ENCODE measurements around the gene ENAH.
"Not testable (repeated sequence)": the region's sequence is repeated elsewhere in the genome, so short reads cannot be mapped to it uniquely, and the experiment has no call there.

The ENAH gene

DNA sequence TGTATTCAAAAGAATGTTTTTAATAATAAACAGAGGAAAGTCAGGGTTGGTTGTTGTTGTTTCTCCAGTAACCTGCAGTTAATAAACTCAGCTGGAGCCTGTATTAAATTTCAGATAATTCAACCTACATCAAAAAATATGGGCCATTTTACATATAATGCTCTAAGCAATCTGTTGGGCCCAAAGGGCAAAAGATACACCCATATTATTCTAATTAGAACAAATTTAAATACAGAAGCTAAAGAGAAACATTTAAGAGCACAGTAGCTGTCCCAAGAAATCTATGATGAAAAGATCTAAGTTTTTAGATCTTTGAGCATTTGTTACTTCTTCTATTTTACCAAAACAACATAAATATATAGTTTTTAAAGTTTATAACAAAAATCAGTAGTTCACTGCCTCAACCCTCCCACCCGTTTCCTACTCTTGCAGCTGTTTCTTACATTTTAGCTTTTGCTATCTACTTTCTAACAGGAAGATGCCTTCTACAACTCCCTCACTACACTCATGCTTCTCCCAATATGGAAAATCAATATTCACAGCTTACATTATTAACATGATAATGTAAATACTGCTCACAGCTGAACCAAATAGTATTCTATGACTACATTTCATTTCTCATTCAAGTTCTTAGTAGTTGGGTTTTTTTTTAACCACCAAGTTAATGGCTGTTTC lies 130.2 kb downstream of the ENAH start:
- no peak for DNase-seq

DNA sequence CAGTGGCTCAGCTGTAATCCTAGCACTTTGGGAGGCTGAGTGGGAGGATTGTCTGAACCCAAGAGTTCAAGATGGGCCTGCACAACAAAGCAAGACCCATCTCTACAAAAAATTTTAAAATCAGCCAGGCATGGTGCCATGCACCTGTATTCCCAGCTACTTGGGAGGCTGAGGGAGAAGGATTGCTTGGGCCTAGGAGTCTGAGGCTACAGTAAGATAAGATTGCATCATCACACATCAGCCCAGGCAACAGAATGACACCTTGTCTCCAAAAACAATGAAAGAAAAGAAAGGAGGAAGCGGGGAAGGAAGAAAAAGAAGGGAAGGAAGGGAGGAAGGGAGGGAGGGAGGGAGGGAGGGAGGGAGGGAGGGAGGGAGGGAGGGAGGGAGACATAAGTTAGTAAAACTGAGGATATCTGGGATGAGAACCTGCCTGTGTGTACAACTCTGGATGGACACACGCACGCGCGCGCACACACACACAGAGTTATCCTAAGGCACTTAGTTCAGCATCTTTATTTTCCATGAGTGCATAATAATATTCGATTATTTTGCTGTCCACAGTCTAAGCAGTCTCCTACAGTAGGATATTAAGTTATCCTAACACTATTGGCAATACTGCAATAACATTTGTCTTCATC lies 132.2 kb downstream of the ENAH start:
- DNase-seq = no peak

- no peak for DNase-seq
These were observed 133.6 kb downstream of the ENAH start for GRCh38 chr1:225519166-225519863.

DNA sequence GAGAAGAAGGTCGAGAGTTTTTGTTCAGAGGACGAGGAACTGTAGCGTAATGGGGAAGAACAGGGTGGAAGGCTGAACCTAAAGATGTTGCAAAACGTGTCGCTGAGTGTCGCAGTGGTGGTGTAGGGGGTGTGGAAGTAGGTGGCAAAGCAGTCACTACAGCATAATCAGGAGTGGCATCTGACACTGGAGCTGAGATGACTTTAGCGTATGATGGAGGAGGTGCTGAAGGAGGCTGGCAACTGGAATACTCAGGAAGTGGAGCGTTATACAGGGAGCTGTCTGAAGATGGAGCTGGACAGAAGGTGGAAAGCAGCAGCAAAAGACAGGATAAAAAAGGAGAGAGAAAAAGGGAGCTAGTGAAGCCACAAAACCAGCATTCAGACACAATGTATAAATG lies 135.2 kb downstream of the ENAH start:
- DNase-seq = no peak

DNA sequence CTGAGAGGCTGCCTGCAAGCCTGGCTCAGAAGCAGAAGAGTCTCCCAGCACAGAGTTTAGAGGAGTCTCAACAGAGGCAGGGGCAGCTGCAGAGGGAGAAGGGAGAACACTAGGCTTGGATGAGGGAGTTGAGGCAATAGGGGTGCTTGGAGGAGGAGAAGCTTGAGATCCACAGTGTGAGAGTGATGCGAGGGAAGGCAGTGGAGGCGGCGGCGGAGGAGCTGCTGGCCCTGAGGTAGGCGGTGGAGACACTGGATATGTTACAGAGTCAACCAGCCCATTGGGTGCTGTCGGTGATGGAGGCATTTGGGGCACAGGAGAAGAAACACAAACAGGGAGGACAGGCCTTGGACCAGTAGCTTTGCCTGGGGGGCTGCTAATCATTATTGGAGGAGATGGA lies 135.7 kb downstream of the ENAH start:
- DNase-seq = no peak

DNA sequence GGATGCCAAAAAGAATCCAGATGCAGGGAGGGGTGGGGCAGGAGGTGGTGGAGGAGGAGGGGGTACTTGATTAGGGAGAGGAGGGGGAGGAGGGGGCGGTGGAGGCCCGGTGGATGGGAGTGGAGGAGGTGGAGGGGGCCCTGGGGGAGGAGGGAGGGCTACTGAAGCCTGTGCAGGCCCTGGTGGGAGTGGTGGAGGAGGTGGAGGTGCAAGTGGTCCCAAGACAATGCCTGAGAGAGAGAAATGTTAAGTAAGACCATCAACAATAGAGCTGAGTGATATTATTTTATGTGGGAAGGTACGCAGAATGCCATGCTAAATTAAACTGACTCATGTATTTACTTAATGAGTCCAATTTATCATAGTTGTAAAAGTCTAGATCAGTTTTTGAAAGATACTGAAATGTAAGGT lies 138.2 kb downstream of the ENAH start:
- no peak for DNase-seq

GRCh38 chr1:225513576-225513975 lies 139.3 kb downstream of the ENAH start:
- not testable (repeated sequence) for DNase-seq

DNA sequence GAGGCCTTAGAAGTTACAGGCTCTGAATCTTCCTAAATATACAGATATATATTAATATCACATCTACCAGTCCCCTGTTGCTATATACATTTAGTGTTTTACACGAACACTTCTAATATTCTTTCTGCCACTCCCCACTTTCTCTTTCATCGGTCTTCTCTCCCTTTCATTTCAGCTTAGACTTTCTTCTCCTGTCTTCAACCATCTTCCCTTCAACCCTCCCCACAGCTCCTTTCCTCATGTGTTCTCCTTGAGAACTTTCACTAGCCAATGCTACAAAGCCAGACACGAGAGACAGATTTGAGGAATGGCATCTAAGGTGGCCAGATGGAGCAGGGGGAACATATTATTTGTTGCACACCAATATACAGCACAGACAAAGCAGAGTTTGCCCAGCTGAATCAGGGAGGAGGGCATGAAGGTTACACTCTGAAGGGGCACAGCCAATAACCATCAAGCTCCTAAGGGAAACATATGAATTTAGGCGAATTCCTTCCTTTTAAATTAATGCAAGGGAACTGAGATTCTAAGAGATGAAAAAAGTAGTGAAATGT lies 141.0 kb downstream of the ENAH start:
- DNase-seq = no peak

DNA sequence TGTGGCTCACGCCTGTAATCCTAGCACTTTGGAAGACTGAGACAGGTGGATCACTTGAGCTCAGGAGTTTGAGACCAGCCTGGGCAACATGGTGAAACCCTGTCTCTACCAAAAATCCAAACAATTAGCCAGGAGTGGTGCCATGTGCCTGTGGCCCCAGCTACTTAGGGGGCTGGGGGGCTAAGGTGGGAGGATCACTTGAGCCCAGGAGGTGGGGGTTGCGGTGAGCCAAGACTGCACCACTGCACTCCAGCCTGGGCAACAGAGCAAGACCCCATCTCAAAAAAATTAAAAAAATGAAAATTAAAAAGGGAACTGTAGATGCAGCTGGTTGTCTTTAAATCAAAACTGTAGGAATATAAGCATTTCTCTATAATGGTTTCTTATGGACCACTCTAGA lies 142.2 kb downstream of the ENAH start:
- not testable (repeated sequence) for DNase-seq

DNA sequence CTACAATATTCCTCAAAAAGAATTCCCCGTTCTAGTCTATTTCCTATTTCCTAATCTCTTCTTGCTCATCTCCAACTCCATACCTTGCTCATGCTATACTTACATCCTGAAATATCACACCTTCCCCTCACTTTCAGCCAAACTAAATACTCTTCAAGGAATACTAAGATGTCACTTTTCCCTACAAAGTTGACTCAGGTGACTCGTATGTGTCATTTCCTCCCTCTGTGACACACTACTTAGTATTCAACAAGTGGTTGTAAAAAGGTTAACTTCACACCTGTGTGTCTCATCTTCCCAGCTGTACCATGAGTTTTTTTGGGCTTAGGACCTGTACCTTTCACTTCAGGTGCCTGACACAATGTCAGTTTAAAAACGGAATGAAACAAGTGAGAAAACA lies 143.2 kb downstream of the ENAH start:
- DNase-seq = no peak

DNA sequence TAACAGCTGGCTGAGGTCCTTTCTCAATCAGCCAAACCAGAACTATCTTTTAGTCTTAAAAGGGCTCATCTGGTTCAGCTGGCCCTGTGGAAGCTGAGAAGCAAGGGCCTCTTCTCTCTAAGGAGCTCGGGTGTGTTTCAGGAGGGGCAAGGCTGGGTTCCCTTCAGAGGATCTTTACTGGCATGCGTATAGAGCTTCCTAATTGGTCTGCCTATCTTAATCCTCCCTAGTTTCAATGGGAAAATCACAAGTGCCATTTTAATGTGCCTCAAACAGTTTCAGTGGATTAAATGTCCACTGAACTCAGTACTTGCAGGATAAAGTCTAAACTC lies 143.6 kb downstream of the ENAH start:
- DNase-seq = no peak

DNA sequence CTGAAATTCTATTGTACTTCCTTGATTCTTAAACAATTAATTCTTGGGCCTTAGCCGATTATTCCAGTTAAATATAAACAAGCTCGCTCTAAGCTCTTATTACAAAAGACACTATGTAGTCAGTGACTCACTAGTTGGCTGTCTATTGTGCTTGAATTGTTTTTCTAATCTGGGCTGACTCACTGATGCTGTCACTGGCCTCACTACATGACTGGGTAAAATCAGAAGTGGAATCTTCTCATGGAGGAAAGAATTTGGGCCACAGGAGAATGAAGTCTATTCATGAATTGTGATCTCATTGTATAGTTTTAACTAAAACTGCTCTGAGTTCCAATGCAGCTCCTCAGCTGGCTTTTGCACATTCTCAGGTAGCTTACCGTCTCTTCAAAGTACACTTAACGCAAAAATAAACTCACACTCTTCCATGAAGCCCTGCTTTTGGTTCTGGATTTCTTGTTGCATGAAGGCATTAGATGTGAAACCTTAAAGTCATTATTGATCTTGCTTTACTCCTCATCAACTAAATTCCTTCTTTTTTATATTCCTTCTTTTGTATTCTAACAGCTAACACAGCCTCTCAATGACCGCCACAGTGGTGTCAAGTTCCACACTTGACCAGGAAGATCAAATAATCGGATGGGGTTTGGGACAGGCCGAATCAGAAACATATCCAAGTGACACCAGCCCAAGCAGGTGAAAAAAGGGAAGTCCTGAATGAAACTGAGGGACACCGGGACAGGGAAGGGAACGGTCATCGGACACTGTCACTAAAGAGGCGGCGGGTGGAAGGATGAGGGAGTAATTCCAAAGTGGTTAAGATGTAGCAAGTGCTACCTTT lies 144.2 kb downstream of the ENAH start:
- no peak for DNase-seq

DNA sequence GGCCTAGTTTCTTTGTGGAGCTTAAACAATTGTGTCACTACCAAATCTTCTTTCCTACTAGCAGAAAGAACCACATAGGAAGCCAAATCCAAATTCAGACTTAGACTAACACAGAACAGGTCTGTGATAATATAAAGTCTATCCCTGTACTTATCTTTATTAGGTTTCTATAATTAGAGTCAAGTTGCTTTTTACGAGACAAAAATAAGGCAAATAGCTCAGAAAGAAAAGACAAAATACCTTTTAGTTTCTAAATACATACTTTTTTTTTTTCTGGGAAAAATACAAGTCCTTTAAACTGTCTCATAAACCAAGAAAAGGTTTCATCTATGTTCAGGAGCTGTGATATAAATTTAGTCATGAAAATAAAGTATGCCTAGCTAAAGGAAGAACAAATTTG lies 146.2 kb downstream of the ENAH start:
- DNase-seq = no peak

DNA sequence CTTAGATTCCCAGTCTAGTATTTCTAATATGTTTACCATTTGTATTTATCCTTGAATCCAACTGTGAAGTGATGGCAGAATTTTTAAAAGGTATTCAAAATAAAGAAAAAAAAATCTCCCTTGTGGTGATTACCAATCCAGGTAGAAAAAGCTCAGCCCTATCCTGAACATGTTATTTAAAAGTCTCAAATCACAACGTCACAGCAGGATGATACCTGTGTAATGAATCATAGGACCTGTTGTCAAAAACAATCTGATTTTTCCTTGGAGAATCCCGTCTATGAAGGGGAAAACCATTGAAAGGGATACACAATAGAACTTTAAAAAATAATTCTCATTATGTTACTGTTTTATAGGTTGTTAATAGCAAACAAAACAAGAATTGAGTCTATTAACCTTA lies 148.1 kb downstream of the ENAH start:
- no peak for DNase-seq

DNA sequence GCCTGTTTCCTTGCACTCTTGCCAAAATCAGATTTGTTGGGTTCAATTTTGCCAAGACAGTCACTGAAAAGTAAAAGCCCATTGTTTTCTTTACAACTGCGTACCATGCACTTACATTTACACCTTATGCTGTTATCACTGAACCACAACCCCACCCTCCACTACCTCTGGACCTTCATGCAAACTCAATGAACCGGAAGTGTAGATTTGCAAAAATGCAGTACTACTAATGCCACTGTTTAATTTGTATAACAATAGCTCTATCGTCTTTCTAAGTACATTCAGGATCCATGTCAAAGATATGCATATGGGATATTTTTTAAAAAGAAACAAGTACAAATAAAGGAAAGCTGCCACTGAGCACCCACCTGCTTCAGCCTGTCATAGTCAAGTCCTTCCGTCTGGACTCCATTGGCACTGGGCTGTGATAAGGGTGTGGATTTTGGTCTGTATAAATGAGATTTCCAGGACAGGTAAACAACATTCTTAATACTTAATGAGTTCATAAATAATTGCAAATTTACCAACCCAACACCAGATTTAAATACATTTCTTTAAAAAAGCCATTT lies 152.2 kb downstream of the ENAH start:
- no peak for DNase-seq

DNA sequence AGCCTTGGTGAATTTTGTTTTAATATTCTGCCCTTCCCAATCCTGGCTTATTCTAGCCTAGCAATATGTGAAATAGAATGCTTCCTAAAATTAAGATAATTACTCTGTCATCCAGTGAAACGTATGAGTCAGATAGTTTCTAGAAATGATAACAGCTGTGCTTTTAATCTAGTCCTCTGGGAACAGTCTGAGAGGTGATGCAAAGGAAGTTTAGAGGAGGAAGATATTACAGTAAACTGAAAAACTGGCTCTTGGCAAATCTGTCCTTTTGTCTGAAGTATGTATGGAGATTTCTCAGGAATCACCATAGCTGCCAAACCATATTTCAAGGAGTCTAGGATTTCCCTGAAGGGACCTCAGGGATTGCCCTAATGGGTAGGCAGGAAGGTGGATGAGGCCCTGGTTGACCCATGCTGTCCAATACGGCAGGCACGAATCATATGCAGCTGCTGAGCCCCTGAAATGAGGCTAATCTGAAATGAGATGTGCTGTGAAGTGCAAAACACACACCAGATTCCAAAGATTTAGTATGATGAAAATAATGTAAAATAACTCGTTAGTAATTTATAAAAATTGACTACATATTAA lies 154.3 kb downstream of the ENAH start:
- no peak for DNase-seq

DNA sequence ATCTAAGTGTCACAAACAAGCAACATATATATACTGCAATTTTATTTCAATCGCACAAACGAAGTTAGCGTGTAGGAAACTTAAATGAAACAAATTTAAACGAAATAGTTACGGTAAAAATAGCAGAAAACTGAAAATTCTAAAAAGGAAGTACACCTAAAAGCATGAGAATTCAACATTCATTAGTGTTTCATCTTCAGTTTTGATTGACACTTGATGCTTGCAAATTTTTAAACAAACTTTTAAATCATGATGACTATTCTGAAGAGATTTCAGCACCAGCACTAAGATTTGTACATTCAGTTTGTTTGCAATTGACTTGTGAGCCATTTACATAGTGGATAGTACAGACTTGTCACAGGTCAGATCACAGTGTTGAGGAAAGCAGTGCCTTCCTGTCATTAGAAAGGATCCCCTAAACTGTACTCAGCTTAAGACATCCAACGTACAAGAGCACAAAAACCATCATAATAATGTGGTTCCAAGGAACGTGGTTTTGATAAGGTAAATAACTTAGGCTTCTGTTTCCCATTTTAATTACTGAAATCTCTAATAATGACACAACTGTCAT lies 158.0 kb downstream of the ENAH start:
- no peak for DNase-seq

- no peak for DNase-seq
These were observed 159.2 kb downstream of the ENAH start for GRCh38 chr1:225493591-225494246.

- DNase-seq = no peak
These were observed 164.2 kb downstream of the ENAH start for GRCh38 chr1:225488676-225489075.

GRCh38 chr1:225486856-225487255 lies 166.1 kb downstream of the ENAH start:
- no peak for DNase-seq

DNA sequence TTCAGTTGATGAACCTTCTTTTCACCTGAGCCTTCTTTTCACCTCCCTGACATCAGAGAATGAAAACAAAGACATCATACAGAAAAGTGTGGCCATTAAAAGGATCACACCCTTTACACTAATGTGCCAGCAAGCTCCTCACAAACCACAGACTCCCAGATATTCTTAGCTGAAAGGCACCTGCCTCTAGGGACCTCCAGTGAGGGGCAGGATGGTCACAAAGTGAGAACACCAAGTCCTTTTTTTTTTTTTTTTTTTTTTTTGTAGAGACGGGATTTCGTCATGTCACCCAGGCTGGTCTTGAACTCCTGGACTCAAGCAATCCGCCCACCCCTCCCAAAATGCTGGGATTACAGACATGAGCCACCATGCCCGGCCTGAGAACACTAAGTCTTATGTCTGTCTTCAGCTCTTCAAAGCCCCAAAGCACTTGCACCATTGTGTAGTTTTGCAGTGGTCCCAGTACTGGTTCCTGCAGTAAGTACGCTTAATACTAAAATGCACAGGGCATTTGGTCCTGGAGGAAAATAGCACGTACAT lies 166.9 kb downstream of the ENAH start:
- DNase-seq = no peak
